OCI-LY7 (cell line): ENCODE results near the gene EYS. TPM values are rescaled to one million over a fixed set of nuclear protein-coding genes. Genes with fewer than 3 reads are reported as not detected.

Experiments used
- BruUV-seq: library from RNA; stranded (reverse); fragments of 400-500 nt; replicated peaks from 2 replicates; lab custom pipeline; 2021; lab: Mats Ljungman, UMichigan
- CTCF ChIA-PET: fragments of 300-600 bp; sonication (Branson Sonifier 250); formaldehyde crosslinking; loops from one replicate; lab custom pipeline; 2022; ENCODE audit warnings: antibody characterized with exemption; ENCODE audit not compliant: unreplicated experiment; lab: Charles Lee
- POLR2A ChIA-PET: fragments of 300-600 bp; sonication (Branson Sonifier 250); formaldehyde crosslinking; loops from one replicate; lab custom pipeline; 2022; ENCODE audit warnings: antibody characterized with exemption; lab: Charles Lee
- DNase-seq: peaks from one replicate; pipeline ENCODE4 v3.0.0-alpha.2; 2015; ENCODE audit warnings: low spot score
- H2AFZ ChIP-seq: fragments of 200-600 bp; sonication (generic), shearing (Covaris generic); 2 replicates; pipeline ENCODE4 v1.6.1; 2014; ENCODE audit warnings: mild to moderate bottlenecking, antibody characterized with exemption, low read length, moderate library complexity
- H3K27ac ChIP-seq: fragments of 200-600 bp; sonication (generic); 2 replicates; pipeline ENCODE4 v1.5.1; 2014; ENCODE audit warnings: mixed run types, low read depth, mild to moderate bottlenecking, moderate library complexity, low read length, inconsistent platforms; ENCODE audit not compliant: poor library complexity, severe bottlenecking
- H3K36me3 ChIP-seq: fragments of 200-600 bp; sonication (generic); 2 replicates; pipeline ENCODE4 v1.6.1; 2014; ENCODE audit warnings: mild to moderate bottlenecking, antibody characterized with exemption, low read length, moderate library complexity, mixed read lengths; ENCODE audit not compliant: insufficient read depth
- H3K4me1 ChIP-seq: fragments of 200-600 bp; sonication (generic); 2 replicates; pipeline ENCODE4 v1.5.1; 2014; ENCODE audit warnings: mild to moderate bottlenecking, low read length; ENCODE audit not compliant: insufficient read depth, poor library complexity, severe bottlenecking
- H3K4me2 ChIP-seq: fragments of 200-600 bp; sonication (generic); 2 replicates; pipeline ENCODE4 v1.6.1; 2014; ENCODE audit warnings: mild to moderate bottlenecking, low read length
- H3K4me3 ChIP-seq: fragments of 200-600 bp; sonication (generic); 2 replicates; pipeline ENCODE4 v1.5.1; 2014; ENCODE audit warnings: mild to moderate bottlenecking, low read depth, low read length; ENCODE audit not compliant: poor library complexity, severe bottlenecking
- H3K79me2 ChIP-seq: fragments of 200-600 bp; sonication (generic); 2 replicates; pipeline ENCODE4 v1.6.1; 2016; ENCODE audit warnings: low read depth, mild to moderate bottlenecking, low read length, moderate library complexity, mixed read lengths; ENCODE audit not compliant: insufficient read depth
- H3K9me2 ChIP-seq: fragments of 200-600 bp; sonication (generic); 2 replicates; pipeline ENCODE4 v1.6.1; 2016; ENCODE audit warnings: mild to moderate bottlenecking, low read length, mixed read lengths; ENCODE audit not compliant: insufficient read depth
- H3K9me3 ChIP-seq: fragments of 200-600 bp; sonication (generic); 2 replicates; pipeline ENCODE4 v1.6.1; 2014; ENCODE audit warnings: mild to moderate bottlenecking, mixed run types, low read length, mixed read lengths
- H4K20me1 ChIP-seq: fragments of 200-600 bp; sonication (generic); 2 replicates; pipeline ENCODE4 v1.6.1; 2014; ENCODE audit warnings: mild to moderate bottlenecking, antibody characterized with exemption, low read length, moderate library complexity, mixed read lengths; ENCODE audit not compliant: insufficient read depth
- EZH2phosphoT487 ChIP-seq: fragments of 200-600 bp; sonication (generic); IDR thresholded peaks from 2 replicates; pipeline ENCODE4 v1.6.1; 2018; ENCODE audit warnings: low read depth, borderline replicate concordance, mild to moderate bottlenecking, mixed run types, antibody characterized with exemption, low read length, moderate library complexity, mixed read lengths
- intact Hi-C: fragments of 100-400 bp; cut with micrococcal nuclease; formaldehyde crosslinking; loops from one replicate; pipeline ENCODE4 v1.10.0; 2022; ENCODE audit not compliant: unreplicated experiment
- total RNA-seq, 2 experiments: library from RNA; depleted of rRNA in 1 of 2; stranded (reverse); fragments of >200 nt in 1 of 2; shearing (Covaris generic) in 1 of 2; gene quantifications; 2 replicates each; pipeline ENCODE4 v1.2.3, GENCODE V29; 2014 to 2022
- TF ChIP-seq, protein P1 (sequence below): fragments of 200-600 bp; sonication (generic); conservative IDR thresholded peaks from 2 replicates; pipeline ENCODE4 v1.5.1; 2014; ENCODE audit warnings: mild to moderate bottlenecking, antibody characterized with exemption, low read length, moderate library complexity, mixed read lengths

The EYS gene
- total RNA-seq, 2 experiments from 2014 or later = not detected

DNA sequence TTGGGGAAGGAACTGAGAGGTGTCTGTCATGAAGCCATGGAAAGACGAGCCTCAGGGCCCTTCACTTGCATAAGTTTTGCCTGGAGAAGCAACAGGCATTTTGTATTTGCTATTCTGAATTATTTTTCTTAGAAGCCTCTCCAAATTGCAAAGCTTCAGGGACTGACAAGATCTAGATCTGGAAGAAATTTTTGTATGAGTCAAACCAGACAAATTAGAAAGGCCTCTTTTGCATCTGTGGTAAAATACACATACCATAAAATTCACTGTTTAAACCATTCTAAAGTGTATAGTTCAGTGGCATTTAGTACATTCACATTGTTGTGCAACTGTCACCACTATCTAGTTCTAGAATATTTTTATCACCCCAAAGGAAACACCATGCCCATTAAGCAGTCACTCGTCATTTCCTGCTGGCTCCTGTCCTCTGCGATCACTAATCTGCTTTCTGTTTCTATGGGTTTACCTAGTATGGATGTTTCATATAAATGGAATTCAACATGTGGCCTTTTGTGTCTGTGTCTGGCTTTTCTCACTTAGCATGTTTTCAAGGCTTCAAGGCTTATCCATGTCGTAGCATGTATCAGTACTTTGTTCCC lies 1802.3 kb downstream of the EYS start:
- Histone ChIP-seq H3K9me3 (no peaks in the 10 kb centered on the region), H4K20me1 (no peaks in the 10 kb centered on the region), H3K4me2 (no peak overlapping the region), H3K36me3 (no peaks in the 10 kb centered on the region), H3K4me3 (no peak overlapping the region), H3K9me2 (no peaks in the 10 kb centered on the region), H2AFZ (no peak overlapping the region), H3K27ac (no peak overlapping the region), H3K79me2 (no peaks in the 10 kb centered on the region), H3K4me1 (no peaks in the 10 kb centered on the region)
- no TSS peak for BruUV-seq
- intact Hi-C loops = no loop called here
- no peak for DNase-seq
- TF ChIP-seq EZH2phosphoT487 = no peak
- TF ChIP-seq, protein P1, sequence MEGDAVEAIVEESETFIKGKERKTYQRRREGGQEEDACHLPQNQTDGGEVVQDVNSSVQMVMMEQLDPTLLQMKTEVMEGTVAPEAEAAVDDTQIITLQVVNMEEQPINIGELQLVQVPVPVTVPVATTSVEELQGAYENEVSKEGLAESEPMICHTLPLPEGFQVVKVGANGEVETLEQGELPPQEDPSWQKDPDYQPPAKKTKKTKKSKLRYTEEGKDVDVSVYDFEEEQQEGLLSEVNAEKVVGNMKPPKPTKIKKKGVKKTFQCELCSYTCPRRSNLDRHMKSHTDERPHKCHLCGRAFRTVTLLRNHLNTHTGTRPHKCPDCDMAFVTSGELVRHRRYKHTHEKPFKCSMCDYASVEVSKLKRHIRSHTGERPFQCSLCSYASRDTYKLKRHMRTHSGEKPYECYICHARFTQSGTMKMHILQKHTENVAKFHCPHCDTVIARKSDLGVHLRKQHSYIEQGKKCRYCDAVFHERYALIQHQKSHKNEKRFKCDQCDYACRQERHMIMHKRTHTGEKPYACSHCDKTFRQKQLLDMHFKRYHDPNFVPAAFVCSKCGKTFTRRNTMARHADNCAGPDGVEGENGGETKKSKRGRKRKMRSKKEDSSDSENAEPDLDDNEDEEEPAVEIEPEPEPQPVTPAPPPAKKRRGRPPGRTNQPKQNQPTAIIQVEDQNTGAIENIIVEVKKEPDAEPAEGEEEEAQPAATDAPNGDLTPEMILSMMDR = no peak
- ChIA-PET CTCF (no interaction called here), POLR2A (interaction anchor here (0.6 kb wide), 1 partner anchor 38 kb away, joined by 3 read pairs; no protein-coding TSS in a partner anchor)

DNA sequence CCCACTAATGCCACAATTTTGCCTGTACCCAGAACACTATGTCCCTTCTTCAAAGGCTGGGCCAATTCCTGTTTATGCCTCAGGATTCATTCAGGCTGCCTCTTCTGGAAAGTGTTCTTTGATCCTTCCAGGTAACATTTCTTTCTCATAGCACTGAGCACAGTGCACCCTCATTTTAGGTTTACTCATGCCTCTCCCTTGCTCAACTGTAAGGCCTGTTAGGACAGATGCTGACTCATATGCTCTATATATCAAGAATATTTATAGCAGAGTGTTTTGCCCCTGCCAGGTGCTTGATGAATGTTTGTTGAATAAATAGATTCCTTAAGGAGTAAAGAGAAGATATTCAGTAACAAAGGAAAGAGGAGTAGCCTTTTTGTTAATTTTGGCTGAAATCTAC lies 1807.5 kb downstream of the EYS start:
- TF ChIP-seq, protein P1 = no peak
- no peak for TF ChIP-seq EZH2phosphoT487
- H3K27ac ChIP-seq = no peak overlapping the region
- no peak overlapping the region for H2AFZ ChIP-seq
- DNase-seq = no peak
- H3K9me2 ChIP-seq = no peaks in the 10 kb centered on the region
- intact Hi-C loops = no loop called here
- no peaks in the 10 kb centered on the region for H3K4me1 ChIP-seq
- H3K79me2 ChIP-seq = no peaks in the 10 kb centered on the region
- BruUV-seq = no TSS peak
- POLR2A ChIA-PET = no interaction called here
- no peaks in the 10 kb centered on the region for H3K9me3 ChIP-seq
- H4K20me1 ChIP-seq = no peaks in the 10 kb centered on the region
- H3K36me3 ChIP-seq = no peaks in the 10 kb centered on the region
- CTCF ChIA-PET = no interaction called here
- no peak overlapping the region for H3K4me3 ChIP-seq
- no peak overlapping the region for H3K4me2 ChIP-seq

DNA sequence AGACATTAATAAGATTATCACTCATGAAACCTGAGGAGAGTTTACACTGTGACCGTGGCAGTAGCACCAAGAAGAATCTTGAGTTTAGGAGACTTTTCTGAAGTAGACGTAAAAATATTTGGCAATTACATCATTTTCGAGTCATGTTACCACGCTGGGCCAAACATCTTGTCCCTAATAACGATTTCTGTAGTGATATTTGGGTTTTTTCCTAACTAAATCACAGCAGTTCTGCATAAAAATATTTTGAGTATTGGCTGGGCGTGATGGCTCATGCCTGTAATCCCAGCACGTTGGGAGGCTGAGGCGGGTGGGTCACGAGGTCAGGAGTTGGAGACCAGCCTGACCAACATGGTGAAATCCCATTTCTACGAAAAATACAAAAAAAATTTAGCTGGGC lies 1809.1 kb downstream of the EYS start:
- Histone ChIP-seq H3K27ac (no peak overlapping the region), H3K79me2 (no peaks in the 10 kb centered on the region), H3K4me3 (no peak overlapping the region), H3K36me3 (no peaks in the 10 kb centered on the region), H3K4me1 (no peaks in the 10 kb centered on the region), H2AFZ (no peak overlapping the region), H3K9me3 (no peaks in the 10 kb centered on the region), H3K4me2 (no peak overlapping the region), H3K9me2 (no peaks in the 10 kb centered on the region), H4K20me1 (no peaks in the 10 kb centered on the region)
- CTCF ChIA-PET = no interaction called here
- intact Hi-C loops = no loop called here
- POLR2A ChIA-PET = no interaction called here
- DNase-seq = no peak
- BruUV-seq = no TSS peak
- TF ChIP-seq, protein P1 = no peak
- no peak for TF ChIP-seq EZH2phosphoT487
